SU-DHL-6 (cell line): Measurements from ENCODE around the gene EYA2.
"Not testable (repeated sequence)": the region's sequence is repeated elsewhere in the genome, so short reads cannot be mapped to it uniquely, and the experiment has no call there.

Experiments used
- CTCF ChIP-seq: fragments of 200-600 bp; sonication (generic); IDR thresholded peaks from one replicate; pipeline ENCODE4 v1.5.1; 2017; ENCODE audit warnings: antibody characterized with exemption, mild to moderate bottlenecking, low read length, moderate library complexity; ENCODE audit not compliant: insufficient read depth, poor library complexity, severe bottlenecking
- EZH2phosphoT487 ChIP-seq: fragments of 200-600 bp; sonication (generic), shearing (Covaris generic); conservative IDR thresholded peaks from 2 replicates; pipeline ENCODE4 v1.6.1; 2018; ENCODE audit warnings: mild to moderate bottlenecking, antibody characterized with exemption, low read length, moderate library complexity, mixed read lengths

GRCh38 chr20:47204850-47205122, 310.1 kb downstream of the EYA2 start:
- not testable (repeated sequence) for TF ChIP-seq CTCF, EZH2phosphoT487
